GM21528 (cell line): ENCODE data around the gene NEAT1.
"Not testable (repeated sequence)": the region's sequence is repeated elsewhere in the genome, so short reads cannot be mapped to it uniquely, and the experiment has no call there.

Source experiments
- ATAC-seq: cut with Tn5 transposase; IDR thresholded peaks from one replicate; pipeline ENCODE4 v1.9.1; 2021; ENCODE audit warnings: mild to moderate bottlenecking, moderate library complexity; ENCODE audit not compliant: unreplicated experiment, low FRiP score

NEAT1 gene

DNA sequence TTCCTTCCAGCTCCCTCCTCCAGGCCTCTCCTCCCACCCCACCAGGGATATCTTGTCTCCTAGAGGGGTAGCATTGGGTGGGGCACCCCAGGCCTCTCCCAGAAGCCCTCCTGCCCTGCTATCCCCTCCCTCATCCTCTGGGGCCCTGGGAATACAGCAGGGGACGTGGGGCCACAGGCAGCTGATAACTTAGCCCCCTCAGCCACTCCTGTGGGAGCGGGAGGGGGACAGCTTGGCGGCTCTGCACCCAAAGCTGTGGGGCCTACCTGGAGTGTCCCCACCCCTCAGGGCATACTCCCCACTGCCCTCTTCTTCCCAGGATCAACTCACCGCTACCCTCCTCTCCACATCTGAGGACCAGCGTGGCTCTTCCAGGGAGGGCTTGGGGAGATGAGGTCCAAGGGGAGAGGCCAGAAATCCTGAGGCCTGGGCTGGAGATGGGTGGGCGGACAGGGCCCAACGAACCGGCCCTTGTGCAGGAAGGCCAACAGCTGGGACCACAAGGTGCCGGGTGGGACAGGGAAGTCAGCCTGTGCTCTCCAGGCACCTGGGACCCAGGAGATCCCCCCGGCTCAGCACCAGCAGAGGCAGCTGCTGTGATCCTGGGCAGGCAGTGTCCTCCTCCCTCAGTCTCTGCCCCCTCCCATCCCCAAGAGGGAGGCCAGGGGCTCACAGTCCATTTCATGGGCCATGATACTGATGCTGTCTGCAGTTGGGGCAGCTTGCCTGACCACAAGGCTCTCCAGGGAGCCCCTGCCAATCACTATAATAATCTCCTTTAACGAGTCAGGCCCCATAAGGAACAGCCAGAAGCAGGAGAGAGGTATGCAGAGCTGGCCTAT, 23.2 kb downstream of the NEAT1 start:
- ATAC-seq, result no peak

DNA sequence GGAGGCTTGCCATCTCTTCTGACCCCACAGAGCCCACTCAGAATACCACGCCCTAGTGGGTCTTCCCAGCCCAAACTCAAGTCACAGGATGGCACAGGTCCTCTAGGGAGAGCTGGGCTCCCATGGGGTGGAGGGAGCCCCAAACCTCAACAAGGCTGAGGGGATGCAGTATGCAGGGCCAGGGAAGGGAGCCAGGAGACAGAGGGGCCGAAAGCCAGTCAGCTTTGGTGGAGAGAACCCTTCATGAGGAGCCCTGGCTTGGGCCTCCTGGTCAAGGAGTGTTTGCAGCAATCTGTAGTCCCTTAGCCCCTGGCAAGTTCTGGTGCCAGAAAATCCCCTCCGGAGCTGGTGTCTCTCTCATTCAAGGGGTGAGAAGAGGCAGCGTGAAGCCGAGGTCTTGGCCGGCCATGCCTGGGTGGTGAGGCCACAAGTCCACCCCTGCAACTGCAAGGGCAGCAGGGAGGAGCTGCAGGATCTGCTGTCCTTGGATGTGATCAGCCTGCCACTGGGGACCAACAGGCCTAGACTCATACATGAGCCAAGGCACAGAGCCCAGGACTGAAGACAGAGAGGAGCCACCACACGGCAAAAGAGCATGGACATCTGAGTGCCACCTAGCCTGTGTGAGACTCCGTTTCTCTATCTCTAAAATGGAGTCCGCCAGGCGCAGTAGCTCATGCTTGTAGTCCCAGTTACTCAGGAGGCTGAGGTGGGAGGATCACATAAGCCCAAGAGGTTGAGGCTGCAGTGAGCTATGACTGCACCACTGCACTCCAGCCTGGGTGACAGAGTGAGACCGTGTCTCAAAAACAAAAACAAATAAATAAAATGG, 24.1 kb downstream of the NEAT1 start:
- no peak for ATAC-seq

DNA sequence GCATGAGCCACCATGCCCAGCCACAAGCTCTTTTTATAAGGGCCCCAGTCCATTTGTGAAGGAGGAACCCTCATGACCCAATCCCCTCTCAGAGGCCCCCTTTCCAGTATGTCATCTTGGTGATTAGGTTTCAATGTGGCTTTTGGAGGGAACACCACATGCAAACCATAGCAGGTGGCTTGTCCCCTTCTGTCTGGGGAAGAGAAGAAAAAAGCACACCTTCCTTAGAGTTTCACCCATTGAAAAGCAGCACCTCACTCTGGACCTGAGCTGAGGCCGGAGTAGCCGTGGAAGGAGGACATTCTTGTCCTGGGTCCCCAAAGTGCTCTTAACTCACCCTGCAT, 25.4 kb downstream of the NEAT1 start:
- no peak for ATAC-seq

DNA sequence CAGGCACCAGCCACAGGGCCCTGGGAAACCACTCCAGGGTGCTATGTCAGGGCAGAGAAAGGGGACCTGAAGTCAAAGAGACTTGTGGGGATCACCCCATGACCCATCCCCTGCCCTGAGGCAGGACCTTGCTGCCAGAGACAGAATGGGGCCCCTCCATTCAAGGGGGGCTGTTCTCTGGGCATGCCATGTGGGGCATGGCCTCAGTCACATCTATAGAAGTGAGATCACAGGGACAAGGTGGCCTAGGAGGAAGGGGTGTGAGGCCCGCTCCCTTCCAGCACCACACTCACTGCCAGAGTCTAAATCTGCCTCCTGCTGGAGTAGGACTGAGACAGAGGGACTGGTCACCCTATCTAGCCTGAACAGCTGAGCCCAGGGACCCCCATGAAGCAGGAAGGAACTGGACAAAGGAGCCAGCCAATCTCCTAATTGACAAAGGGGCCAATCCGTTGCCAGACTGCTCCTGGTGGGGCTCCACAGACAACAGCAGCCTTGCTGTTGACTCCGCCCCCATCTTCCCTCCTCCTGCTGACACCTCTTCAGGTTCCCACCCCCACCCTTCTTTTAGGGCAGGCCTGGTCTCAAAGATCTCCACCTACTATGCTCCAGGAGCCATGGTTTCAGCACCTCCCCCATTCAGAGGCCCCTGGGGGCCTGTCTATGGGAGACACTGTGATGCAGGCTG, 26.0 kb downstream of the NEAT1 start:
- no peak for ATAC-seq

DNA sequence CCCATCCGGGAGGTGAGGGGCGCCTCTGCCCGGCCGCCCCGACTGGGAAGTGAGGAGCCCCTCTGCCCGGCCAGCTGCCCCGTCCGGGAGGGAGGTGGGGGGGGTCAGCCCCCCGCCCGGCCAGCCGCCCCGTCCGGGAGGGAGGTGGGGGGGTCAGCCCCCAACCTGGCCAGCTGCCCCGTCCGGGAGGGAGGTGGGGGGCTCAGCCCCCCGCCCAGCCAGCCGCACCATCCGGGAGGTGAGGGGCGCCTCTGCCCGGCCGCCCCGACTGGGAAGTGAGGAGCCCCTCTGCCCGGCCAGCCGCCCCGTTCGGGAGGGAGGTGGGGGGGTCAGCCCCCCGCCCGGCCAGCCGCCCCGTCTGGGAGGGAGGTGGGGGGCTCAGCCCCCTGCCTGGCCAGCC, 28.7 kb downstream of the NEAT1 start:
- ATAC-seq, result not testable (repeated sequence)

DNA sequence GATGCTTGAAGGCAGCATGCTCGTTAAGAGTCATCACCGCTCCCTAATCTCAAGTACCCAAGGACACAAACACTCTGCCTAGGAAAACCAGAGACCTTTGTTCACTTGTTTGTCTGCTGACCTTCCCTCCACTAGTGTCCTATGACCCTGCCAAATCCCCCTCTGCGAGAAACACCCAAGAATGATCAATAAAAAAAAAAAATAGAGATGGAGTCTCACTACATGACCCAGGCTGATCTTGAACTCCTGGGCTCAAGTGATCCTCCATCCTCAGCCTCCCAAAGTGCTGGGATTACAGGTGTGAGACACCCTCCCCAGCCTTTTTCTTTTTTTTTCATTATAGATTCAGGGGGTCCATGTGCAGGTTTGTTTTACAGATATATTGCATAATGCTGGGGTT, 29.7 kb downstream of the NEAT1 start:
- ATAC-seq, result not testable (repeated sequence)

DNA sequence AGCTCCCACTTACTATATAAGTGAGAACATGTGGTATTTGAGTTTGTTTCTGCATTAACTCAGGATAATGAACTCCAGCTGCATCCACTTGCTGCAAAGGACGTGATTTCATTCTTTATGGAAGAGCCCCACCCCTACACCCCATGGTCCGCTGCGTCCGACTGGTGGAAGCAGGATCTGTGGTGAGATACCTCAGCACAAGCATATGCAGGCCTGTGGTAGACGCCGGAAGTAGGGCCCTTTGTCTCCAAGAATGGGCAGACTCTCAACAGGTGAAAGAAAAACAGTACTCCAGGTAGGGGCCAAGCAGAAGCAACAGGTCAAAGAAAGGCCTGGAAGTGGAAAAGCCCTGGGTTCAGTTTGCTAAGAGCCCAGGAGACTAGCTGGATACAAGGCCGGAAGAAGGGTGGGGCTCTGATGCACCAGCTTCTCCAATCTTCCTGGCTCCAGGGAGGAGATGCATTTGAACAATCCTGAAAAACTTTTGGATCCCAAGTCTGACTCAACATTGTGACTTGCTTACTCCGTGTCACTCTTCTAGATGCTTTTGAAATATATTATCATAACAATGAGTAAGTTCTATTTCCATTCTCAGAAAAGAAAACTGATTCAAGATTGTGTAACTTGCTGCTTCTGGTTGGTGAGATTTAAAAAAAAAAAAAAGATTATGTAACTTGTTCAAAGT, 30.4 kb downstream of the NEAT1 start:
- ATAC-seq, result no peak

DNA sequence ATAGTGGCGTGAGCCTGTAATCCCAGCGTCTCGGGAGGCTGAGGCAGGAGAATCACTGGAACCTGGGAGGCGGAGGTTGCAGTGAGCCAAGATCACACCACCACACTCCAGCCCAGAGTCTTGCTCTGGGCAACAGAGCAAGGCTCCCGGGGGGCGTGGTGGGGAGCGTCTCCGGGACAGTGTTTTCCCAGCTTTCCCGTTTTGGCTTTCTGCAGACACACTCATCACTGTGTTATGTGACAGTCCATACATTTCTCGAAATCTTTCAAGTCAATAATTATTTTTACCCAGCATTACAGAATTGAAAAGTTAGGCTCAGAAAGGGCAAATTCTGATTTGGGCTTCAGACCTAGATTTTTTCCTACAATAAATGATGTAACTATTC, 31.7 kb downstream of the NEAT1 start:
- ATAC-seq, result no peak

DNA sequence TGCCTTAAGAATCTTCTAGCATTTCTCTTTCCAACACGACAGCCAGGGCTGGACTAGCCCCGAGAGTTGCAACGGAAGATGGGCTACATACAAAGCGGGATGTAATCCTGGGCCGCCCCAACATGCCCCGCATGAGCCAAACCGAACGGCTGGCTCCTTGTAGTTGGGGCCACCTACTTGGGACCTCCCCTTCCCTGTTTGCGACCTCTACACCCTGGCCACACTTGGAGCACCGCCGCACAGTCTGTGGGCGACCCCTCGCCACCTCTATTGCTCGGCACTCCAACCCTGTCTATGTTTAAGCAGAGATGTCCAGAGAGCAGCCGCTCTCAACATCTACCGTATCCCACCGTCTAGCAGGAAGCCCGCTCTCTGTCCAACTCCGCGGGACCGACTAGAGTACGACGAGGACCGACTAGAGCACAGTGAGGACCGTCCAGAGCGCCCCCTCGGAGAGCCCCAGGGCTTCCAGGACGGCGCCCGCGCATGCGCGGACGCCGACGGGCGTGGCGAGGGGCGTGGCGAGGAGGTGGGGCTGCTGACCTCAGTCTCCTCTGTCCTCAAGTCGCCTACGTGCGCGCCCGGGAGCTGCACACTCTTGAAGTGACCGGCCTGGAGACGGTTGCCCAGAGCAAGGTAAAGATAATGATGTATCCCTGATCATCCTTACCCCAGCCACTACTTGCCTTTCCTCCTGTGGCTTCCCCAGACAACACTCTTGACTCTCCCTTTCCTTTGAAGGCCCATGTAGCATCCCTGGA, 32.3 kb downstream of the NEAT1 start:
- ATAC-seq, result peak; percentile 91

DNA sequence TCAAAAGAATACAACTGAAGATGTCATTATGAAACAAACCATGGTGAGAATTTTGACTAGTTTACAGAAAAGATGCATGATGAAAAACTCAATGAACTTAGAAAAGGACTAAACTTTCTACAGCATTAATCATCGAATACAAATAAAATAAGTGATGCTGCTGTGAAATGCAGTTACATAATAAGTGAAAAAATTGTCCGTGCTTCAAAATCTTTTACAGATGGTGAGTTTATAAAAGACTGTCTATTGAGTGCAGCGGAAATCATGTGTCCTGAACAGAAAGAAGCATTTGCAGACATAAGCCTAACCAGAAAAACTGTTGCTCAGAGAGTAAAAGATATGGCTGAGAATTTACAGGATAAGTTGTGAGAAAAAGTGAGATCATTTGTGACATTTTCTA, 33.8 kb downstream of the NEAT1 start:
- ATAC-seq, result no peak

DNA sequence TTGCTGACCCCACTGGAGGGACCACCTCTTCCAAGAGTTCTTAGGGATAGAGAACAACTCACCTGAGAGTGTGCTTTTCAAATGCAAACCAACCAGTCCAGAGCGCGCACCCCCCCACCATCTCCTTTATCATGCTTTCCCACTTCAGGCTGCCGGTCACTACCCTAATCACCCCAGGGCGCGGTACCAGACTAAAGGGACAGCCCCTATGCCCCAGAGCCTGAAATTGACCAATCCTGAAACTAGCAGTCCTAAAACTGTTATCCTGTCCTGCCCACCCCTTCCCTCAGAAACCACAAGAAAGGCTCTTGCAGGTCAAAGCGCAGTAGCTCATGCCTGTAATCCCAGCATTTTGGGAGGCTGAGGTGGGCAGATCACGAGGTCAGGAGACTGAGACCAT, 37.0 kb downstream of the NEAT1 start:
- no peak for ATAC-seq

DNA sequence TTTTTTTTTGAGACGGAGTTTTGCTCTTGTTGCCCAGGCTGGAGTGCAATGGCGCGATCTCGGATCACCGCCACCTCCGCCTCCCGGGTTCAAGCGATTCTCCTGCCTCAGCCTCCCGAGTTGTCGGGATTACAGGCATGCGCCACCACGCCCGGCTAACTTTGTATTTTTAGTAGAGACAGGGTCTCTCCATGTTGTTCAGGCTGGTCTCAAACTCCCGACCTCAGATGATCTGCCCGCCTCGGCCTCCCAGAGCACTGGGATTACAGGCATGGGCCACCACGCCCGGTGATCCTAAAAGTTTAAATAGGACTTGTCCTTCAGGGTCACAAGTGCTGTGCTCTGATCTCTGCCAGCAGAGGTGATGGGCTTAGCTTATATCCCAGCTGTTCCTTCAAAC, 42.9 kb downstream of the NEAT1 start:
- ATAC-seq, result not testable (repeated sequence)

DNA sequence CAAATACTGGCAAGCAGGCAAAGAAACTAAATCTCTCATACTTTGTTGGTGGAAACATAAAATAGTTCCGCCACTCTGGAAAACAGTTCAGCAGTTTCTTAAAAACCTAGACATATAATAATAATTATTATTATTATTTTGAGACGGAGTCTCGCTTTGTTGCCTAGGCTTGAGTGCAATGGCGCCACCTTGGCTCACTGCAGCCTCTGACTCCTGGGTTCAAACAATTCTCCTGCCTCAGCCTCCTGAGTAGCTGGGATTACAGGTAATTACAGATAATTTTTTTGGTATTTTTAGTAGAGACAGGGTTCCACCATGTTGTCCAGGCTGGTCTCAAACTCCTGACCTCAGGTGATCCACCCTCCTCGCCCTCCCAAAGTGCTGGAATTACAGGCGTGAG, 44.7 kb downstream of the NEAT1 start:
- ATAC-seq, result not testable (repeated sequence)

DNA sequence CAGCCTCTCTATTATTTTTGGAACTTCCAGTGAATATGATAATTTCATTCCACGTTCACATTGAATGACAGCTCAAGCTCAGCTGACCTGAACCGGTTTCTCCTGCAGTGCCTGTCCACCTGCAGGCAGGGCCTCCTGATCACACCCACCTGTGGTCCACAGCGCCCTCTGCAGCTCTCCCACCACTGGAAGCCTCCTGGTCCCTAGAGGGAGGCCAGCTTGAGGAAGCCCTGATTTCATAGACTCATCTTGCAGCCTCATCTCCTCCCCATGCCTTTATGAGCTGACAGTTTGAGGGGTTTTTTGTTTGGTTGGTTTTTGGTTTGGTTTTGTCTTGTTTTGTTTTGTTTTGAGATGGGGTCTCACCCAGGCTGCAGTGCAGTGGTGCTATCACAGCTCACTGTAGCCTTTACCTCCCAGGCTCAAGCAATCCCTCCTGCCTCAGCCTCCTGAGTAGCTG, 46.3 kb downstream of the NEAT1 start:
- ATAC-seq, result no peak

DNA sequence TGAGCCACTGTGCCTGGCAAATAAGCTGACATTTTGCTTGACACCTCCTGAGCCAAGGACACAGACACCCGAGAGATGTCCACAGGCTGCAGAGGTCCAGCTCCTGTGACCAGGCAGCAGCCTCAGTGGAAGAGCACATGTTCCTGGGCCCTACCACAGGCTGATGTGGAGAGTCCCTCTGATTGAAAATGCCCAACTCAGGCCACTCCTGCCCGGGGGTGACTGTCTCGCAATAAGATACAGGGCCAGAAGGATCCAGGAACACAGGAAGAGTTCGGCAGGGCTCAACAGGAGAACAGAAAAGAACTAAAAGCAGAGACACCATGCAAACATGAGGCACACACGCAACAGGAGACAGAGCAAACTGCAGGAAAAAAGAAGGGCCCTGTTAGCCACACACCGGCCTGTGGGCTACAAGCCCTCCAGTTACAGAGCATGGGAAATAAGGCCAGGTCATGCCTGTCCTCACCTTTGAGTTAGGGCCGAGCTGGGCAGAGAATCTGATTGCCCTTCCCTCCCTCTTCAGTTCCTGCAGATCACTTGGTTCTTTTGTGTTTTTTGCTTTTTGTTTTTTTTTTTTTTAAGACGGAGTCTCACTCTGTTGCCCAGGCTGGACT, 47.9 kb downstream of the NEAT1 start:
- ATAC-seq, result no peak

DNA sequence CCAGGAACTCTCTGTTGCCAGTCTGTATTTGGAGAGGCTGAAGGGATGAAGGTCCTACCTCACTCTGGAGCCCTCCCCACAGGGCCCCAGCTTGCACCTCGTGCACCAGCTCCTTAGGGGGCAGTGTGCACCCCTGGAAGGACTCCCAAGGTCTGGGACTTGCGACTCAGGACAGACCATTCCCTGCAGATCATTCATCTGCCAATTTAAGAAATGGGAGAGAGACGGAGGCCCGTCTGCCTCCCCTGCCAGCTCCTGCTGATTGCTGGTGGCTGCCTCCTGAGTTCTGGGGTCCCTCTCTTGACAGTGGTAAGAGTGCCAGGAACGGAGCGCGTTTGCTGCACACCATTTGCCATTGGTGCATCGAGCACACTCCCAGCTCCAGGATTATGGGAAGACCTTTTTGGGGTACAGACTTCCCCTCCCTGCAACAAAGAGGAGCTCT, 48.9 kb downstream of the NEAT1 start:
- ATAC-seq, result no peak

DNA sequence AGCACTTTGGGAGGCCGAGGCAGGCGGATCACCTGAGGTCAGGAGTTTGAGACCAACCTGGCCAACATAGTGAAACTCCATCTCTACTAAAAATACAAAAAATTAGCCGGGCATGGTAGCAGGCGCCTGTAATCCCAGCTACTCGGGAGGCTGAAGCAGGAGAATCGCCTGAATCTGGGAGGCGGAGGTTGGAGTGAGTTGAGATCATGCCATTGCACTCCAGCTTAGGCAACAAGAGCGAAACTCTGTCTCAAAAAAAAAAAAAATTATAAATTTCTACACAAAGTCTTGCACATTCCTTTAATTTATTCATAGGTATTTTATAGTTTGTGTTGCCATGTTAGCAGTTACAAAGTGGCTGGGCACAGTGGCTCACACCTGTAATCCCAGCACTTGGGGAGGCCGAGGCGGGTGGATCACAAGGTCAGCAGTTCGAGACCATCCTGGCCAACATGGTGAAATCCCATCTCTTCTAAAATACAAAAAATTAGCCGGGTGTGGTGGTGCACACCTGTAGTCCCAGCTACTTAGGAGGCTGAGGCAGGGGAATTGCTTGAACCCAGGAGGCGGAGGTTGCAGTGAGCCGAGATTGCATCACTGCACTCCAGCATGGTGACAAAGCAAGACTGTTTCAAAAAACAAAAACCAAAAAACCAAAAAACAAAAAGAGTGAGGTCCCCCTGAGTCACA, 50.1 kb downstream of the NEAT1 start:
- ATAC-seq, result not testable (repeated sequence)

DNA sequence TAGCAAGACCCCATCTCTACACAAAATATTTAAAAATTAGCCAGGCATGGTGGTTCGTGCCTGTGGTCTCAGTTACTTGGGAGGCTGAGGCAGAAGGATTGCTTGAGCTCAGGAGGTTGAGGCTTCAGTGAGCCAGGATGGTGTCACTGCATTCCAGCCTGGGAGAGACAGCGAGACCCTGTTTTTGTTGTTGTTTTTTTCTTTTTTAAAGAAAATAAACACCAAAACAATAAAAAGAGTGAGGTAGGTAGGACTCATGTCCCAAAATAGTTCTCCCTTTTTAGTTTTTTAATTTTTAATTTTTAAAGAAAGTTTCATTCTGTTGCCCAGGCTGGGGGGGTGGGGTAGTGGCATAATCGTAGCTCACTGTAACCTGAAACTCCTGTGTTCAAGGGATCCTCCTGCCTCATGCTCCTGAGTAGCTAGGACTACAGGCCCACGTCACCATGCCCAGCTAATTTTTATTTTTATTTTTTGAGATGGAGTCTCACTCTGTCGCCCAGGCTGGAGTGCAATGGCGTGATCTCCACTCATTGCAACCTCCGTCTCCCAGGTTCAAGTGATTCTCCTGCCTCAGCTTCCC, 50.8 kb downstream of the NEAT1 start:
- no peak for ATAC-seq
